Activated T-helper 1 cell treated with anti-CD3 and anti-CD28 coated beads, Interleukin-12 subunit alpha, Interleukin-12 subunit beta, Interleukin-2, Interleukin-4 antibody, amounts not matched to agents 30 ng/mL and 10 ng/mL and 1 ng/mL, durations not matched to agents 14 hours and 24 hours and 36 hours (primary cell): Measurements from ENCODE around the gene NGDN. TPM values are rescaled to one million over a fixed set of nuclear protein-coding genes. Genes with fewer than 3 reads are reported as not detected.
"Not testable (repeated sequence)": the region's sequence is repeated elsewhere in the genome, so short reads cannot be mapped to it uniquely, and the experiment has no call there.

Experiments used
- DNase-seq: peaks from one replicate; pipeline ENCODE4 v3.0.0; 2021; ENCODE audit warnings: low spot score
- H3K27ac Mint-ChIP-seq: one replicate; pipeline ENCODE4 v1.8.0; 2021; ENCODE audit warnings: mild to moderate bottlenecking, mixed read lengths
- H3K27me3 Mint-ChIP-seq: one replicate; pipeline ENCODE4 v1.8.0; 2022; ENCODE audit warnings: mild to moderate bottlenecking, moderate library complexity, mixed read lengths; ENCODE audit not compliant: insufficient read depth
- H3K36me3 Mint-ChIP-seq: one replicate; pipeline ENCODE4 v1.8.0; 2021; ENCODE audit warnings: low read depth, mixed read lengths
- H3K4me1 Mint-ChIP-seq: one replicate; pipeline ENCODE4 v1.8.0; 2021; ENCODE audit warnings: low read depth, mixed read lengths
- H3K4me3 Mint-ChIP-seq: one replicate; pipeline ENCODE4 v1.8.0; 2021; ENCODE audit warnings: mild to moderate bottlenecking, moderate library complexity, mixed read lengths
- H3K9me3 Mint-ChIP-seq: one replicate; pipeline ENCODE4 v1.8.0; 2021; ENCODE audit warnings: mixed read lengths
- intact Hi-C: fragments of 100-400 bp; cut with micrococcal nuclease; formaldehyde crosslinking; loops from one replicate; pipeline ENCODE4 v1.15.1; 2024
- total RNA-seq: library from RNA; stranded (reverse); gene quantifications from 2 replicates; pipeline ENCODE4 v1.2.3, GENCODE V29; 2022

Gene NGDN
- total RNA-seq, 1 donor from 2014 or later = 80.1 TPM

- Mint-ChIP-seq H3K9me3 (no peaks in the 10 kb centered on the region), H3K27me3 (peaks cover 6% of the 10 kb centered on the region), H3K4me3 (no peak overlapping the region), H3K27ac (no peak overlapping the region), H3K4me1 (peaks cover 4% of the 10 kb centered on the region), H3K36me3 (peaks cover 2% of the 10 kb centered on the region)
- DNase-seq = no peak
- intact Hi-C loops = no loop called here
Measured at GRCh38 chr14:23444314-23444713, 25.2 kb upstream of the NGDN start.

- no peak overlapping the region for H3K27ac Mint-ChIP-seq
- intact Hi-C loops = no loop called here
Measured at GRCh38 chr14:23445773-23446172, 23.7 kb upstream of the NGDN start.

DNA sequence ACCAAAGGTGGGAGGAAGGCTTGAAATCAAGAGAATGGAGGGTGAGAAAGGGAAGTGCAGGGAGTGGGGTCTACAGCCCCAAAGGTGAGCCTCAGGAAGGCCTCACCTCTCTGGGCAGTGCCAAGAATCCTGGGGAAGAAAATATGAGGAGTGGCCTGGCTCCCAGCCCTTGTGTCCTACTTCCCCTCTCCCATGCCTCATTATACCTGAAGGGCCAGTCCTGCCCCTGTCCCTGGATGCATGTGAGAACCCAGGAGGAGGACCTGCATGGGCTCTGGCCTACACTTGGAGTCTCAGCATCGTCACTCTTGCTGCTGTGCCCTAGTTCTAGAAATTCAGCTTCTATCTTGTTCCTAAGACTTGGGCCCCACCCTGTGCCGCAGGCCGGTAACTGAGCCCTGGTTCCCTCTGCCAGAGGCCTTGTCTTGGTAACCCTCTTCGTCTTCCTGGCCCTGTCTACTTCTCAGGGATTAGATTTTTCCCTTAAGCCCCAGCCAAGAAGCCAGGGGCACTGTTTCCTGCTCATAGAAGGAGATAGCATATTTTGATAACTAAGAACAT, 23.1 kb upstream of the NGDN start:
- no peaks in the 10 kb centered on the region for H3K4me1 Mint-ChIP-seq
- intact Hi-C loops = no loop called here
- peaks cover 2% of the 10 kb centered on the region for H3K36me3 Mint-ChIP-seq
- no peaks in the 10 kb centered on the region for H3K9me3 Mint-ChIP-seq
- no peak overlapping the region for H3K27ac Mint-ChIP-seq
- peaks cover 12% of the 10 kb centered on the region for H3K27me3 Mint-ChIP-seq
- DNase-seq = no peak
- H3K4me3 Mint-ChIP-seq = no peak overlapping the region

More at GRCh38 chr14:23445773-23446172, 23.7 kb upstream of the NGDN start:
- Mint-ChIP-seq H3K27me3 (peaks cover 7% of the 10 kb centered on the region), H3K4me3 (no peak overlapping the region), H3K36me3 (peaks cover 2% of the 10 kb centered on the region), H3K9me3 (no peaks in the 10 kb centered on the region), H3K4me1 (peaks cover 4% of the 10 kb centered on the region)
- no peak for DNase-seq

DNA sequence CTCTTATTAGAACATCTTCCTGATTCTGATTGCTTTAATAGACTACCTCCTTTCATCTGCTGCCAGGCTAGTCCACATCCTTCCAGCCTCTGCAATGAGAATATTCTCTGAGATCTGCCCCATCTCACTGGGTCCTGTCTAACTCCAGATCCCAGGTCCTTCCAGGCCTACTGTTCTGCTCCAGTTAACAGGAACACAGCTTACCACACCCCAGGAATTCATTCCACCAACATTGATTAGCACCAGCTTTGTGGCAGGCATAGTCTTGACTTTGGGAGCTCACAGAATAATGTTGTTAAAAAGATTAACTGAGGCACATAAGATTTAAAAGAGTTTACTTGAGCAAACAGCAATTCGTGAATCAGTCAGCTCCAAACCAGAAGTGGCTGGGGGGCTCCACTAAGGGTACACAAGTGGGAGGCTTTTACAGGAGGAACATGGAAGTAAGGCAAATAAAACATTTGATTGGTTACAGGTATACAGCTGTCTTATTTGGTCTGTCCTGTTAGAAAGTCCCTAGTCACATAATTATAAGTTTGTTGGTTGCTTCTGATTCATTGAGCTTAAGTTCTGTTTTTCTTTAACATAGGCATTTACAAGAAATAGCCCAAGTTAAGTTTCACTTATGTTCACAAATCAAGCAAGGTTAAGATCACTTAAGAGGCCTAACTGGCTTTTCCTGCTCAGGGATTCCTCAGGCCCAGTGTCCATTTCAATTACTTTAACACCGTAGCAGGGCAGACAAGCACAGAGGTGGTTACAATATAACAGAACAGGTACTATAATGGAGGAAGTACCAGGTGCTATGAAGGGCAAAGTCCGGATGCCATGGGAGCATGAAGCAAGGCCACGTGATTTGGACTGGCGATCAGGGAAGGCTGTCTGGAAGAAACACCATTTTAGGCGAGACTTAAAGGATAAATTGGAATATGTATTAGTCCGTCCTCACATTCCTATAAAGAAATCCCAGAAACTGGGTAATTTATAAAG, 21.8 kb upstream of the NGDN start:
- intact Hi-C loops = no loop called here
- no peak overlapping the region for H3K27ac Mint-ChIP-seq
- H3K36me3 Mint-ChIP-seq = peaks cover 2% of the 10 kb centered on the region
- no peaks in the 10 kb centered on the region for H3K9me3 Mint-ChIP-seq
- no peak overlapping the region for H3K4me3 Mint-ChIP-seq
- H3K4me1 Mint-ChIP-seq = no peaks in the 10 kb centered on the region
- no peak for DNase-seq
- peaks cover 18% of the 10 kb centered on the region for H3K27me3 Mint-ChIP-seq

- Mint-ChIP-seq H3K4me1 (no peaks in the 10 kb centered on the region), H3K27ac (no peak overlapping the region), H3K4me3 (no peak overlapping the region), H3K27me3 (peaks cover 16% of the 10 kb centered on the region), H3K9me3 (no peaks in the 10 kb centered on the region), H3K36me3 (peaks cover 2% of the 10 kb centered on the region)
- no peak for DNase-seq
- intact Hi-C loops = no loop called here
Measured at GRCh38 chr14:23449314-23449713, 20.2 kb upstream of the NGDN start.

- Mint-ChIP-seq H3K27me3 (peaks cover 17% of the 10 kb centered on the region), H3K4me1 (no peaks in the 10 kb centered on the region), H3K27ac (no peak overlapping the region), H3K9me3 (no peaks in the 10 kb centered on the region), H3K4me3 (no peak overlapping the region), H3K36me3 (peaks cover 2% of the 10 kb centered on the region)
- intact Hi-C loops = no loop called here
- DNase-seq = no peak
Measured at GRCh38 chr14:23450379-23450778, 19.1 kb upstream of the NGDN start.

GRCh38 chr14:23452237-23452636, 17.3 kb upstream of the NGDN start:
- no peak overlapping the region for H3K27ac Mint-ChIP-seq
- DNase-seq = no peak
- no peak overlapping the region for H3K4me3 Mint-ChIP-seq
- no peaks in the 10 kb centered on the region for H3K9me3 Mint-ChIP-seq
- intact Hi-C loops = no loop called here
- peaks cover 17% of the 10 kb centered on the region for H3K27me3 Mint-ChIP-seq
- peaks cover 2% of the 10 kb centered on the region for H3K36me3 Mint-ChIP-seq
- H3K4me1 Mint-ChIP-seq = no peaks in the 10 kb centered on the region

DNA sequence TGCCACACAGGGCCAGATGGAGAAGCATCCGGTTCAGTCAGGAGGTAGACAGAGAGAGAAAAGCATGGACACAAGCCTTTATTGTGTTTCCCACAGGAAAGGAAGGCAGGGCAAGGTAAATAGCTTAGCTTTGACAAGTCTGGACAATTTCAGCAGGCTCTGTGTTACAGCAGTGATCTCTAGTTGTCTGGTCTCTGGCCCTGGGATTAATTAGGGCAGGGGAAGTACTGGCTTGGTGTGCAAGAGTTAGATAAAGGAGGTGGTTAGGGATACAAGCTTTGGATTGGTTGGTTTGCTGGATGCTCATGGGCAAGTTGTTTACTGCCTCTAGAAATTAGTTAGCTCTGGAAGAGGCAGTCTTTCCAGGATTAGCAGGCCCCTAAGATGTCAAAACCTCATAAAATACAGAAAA, 15.1 kb upstream of the NGDN start:
- Mint-ChIP-seq H3K4me1 (no peaks in the 10 kb centered on the region), H3K27me3 (peaks cover 30% of the 10 kb centered on the region), H3K9me3 (no peaks in the 10 kb centered on the region), H3K27ac (no peak overlapping the region), H3K36me3 (no peaks in the 10 kb centered on the region), H3K4me3 (no peak overlapping the region)
- no peak for DNase-seq
- intact Hi-C loops = no loop called here

DNA sequence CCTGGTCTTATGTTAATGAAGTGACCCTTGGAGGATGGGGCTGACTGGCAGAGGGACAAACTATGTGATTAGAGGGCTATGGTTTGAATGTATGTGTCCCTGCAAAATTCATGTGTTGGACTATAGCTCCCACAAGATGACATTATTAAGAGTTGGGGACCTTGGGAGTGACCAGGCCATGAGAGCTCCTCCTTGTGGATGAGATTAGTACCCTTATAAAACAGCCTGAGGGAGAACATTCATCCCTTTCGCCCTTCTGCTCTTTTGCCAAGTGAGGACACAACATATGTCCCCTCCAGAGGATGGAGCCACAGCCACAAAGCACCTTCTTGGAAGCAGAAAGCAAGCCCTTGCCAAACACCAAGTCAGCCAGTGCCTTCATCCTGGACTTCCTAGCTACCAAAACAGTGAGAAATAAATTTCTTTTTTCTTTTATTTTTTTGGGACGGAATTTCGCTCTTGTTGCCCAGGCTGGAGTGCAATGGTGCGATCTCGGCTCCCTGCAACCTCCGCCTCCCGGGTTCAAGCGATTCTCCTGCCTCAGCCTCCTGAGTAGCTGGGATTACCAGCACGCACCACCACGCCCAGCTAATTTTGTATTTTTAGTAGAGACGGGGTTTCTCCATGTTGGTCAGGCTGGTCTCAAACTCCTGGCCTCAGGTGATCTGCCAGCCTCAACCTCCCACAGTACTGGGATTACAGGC, 12.5 kb upstream of the NGDN start:
- H3K27me3 Mint-ChIP-seq = peaks cover 33% of the 10 kb centered on the region
- H3K4me1 Mint-ChIP-seq, H3K9me3 Mint-ChIP-seq, H3K36me3 Mint-ChIP-seq, DNase-seq, H3K4me3 Mint-ChIP-seq, H3K27ac Mint-ChIP-seq, intact Hi-C loops: not testable (repeated sequence)

DNA sequence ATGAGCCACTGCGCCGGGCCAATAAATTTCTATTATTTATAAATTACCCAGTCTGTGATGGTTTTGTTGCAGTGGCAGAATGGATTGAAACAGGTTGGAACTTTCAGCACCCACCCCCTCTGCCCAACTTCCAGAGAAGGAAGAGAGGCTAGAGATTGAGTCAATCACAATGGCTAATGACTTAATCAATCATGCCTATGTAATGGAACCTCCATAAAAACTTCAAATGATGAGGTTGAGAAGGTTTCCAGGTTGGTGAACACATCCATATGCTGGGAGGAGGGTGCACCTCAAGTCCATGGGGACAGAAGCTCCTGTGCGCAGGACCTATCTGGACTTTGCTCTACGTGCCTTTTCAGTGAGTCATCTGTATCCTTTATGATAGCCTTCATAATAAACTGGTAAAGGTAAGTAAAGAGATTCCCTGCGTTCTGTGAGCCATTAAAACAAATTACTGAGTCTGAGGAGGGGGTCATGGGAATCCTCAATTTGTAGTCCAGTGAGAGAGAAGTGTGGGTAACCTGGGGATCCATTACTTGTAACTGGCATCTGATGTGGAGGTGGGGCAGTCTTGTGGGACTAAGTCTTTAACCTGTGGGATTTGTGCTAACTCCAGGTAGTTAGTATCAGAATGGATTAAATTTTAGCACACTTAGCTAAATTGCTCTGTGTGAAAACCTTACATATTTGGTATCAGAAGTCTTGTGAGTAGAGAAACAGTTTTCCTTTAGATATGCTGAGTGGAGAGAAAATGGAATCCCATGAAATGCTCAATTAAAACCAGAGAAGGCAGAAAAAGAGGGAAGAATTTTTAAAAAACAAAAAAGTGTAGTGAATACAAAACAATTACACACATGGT, 11.7 kb upstream of the NGDN start:
- intact Hi-C loops = no loop called here
- Mint-ChIP-seq H3K27me3 (peaks cover 29% of the 10 kb centered on the region), H3K9me3 (no peaks in the 10 kb centered on the region), H3K36me3 (no peaks in the 10 kb centered on the region), H3K27ac (no peak overlapping the region), H3K4me1 (no peaks in the 10 kb centered on the region), H3K4me3 (no peak overlapping the region)
- no peak for DNase-seq

- Mint-ChIP-seq H3K36me3 (no peaks in the 10 kb centered on the region), H3K9me3 (no peaks in the 10 kb centered on the region), H3K4me3 (no peak overlapping the region), H3K27ac (no peak overlapping the region), H3K27me3 (peaks cover 25% of the 10 kb centered on the region), H3K4me1 (no peaks in the 10 kb centered on the region)
- DNase-seq = no peak
- intact Hi-C loops = loop anchor here (10.0 kb wide), 1 partner anchor 654 kb away; the partner anchor contains the start of genes DCAF11 and NRL
Measured at GRCh38 chr14:23460960-23461359, 8.5 kb upstream of the NGDN start.

GRCh38 chr14:23464700-23465099, 4.8 kb upstream of the NGDN start:
- no peak for DNase-seq
- H3K27ac Mint-ChIP-seq = no peak overlapping the region
- H3K4me3 Mint-ChIP-seq = no peak overlapping the region
- peaks cover 11% of the 10 kb centered on the region for H3K27me3 Mint-ChIP-seq
- H3K4me1 Mint-ChIP-seq = no peaks in the 10 kb centered on the region
- H3K36me3 Mint-ChIP-seq = no peaks in the 10 kb centered on the region
- intact Hi-C loops = loop anchor here (5.0 to 10.0 kb wide), 2 partner anchors 650 to 683 kb away; partner anchors contain the start of genes DCAF11, NRL, PSME2 and RNF31
- H3K9me3 Mint-ChIP-seq = no peaks in the 10 kb centered on the region
